NCI-H187 treated with DMSO at 0.1 percent for 48 hours (cell line): ENCODE data around the gene OR52I2.

Source experiments
- DNase-seq: peaks from one replicate; lab custom pipeline; 2025; lab: John Stamatoyannopoulos, UW

OR52I2 gene

GRCh38 chr11:4581443-4581842, at the start of gene OR52I2:
OR52I2 (plus strand) TSS chr11:4581743.
- no peak for DNase-seq

GRCh38 chr11:4539603-4540219, 41.8 kb upstream of the OR52I2 start:
- no peak for DNase-seq

GRCh38 chr11:4541071-4541470, 40.5 kb upstream of the OR52I2 start:
- no peak for DNase-seq

GRCh38 chr11:4543561-4543960, 38.0 kb upstream of the OR52I2 start:
- DNase-seq, result no peak

- no peak for DNase-seq
These were observed 36.7 kb upstream of the OR52I2 start, which contains the start of gene OR52M1 for GRCh38 chr11:4544891-4545290. OR52M1 (plus strand) TSS chr11:4545191; CDS start chr11:4545191, 0 bp downstream.

GRCh38 chr11:4546878-4547277, 34.7 kb upstream of the OR52I2 start:
- DNase-seq, result no peak

GRCh38 chr11:4547416-4547815, 34.1 kb upstream of the OR52I2 start:
- no peak for DNase-seq

- no peak for DNase-seq
These were observed 30.1 kb upstream of the OR52I2 start for GRCh38 chr11:4551346-4551979.

- no peak for DNase-seq
These were observed 21.8 kb upstream of the OR52I2 start for GRCh38 chr11:4559527-4560440.

GRCh38 chr11:4560467-4560866, 21.1 kb upstream of the OR52I2 start:
- DNase-seq, result no peak

- no peak for DNase-seq
These were observed 16.2 kb upstream of the OR52I2 start for GRCh38 chr11:4565371-4565770.

GRCh38 chr11:4569075-4569474, 12.5 kb upstream of the OR52I2 start:
- no peak for DNase-seq

- DNase-seq, result no peak
These were observed 4.7 kb upstream of the OR52I2 start for GRCh38 chr11:4576880-4577279.

GRCh38 chr11:4577761-4578160, 3.8 kb upstream of the OR52I2 start:
- DNase-seq, result no peak

- no peak for DNase-seq
These were observed 2.9 kb upstream of the OR52I2 start for GRCh38 chr11:4578624-4579023.

GRCh38 chr11:4580124-4580523, 1.4 kb upstream of the OR52I2 start:
- DNase-seq, result no peak

- no peak for DNase-seq
These were observed 7.5 kb downstream of the OR52I2 start for GRCh38 chr11:4589017-4589416.

GRCh38 chr11:4593739-4594138, 12.2 kb downstream of the OR52I2 start, which contains the start of gene OR52I1:
OR52I1 (plus strand) TSS chr11:4594039; CDS start chr11:4594039, 0 bp downstream.
- DNase-seq, result no peak

- DNase-seq, result no peak
These were observed 23.5 kb downstream of the OR52I2 start for GRCh38 chr11:4605057-4605456.

- no peak for DNase-seq
These were observed 24.9 kb downstream of the OR52I2 start for GRCh38 chr11:4606231-4607015.

GRCh38 chr11:4607096-4607495, 25.6 kb downstream of the OR52I2 start:
- no peak for DNase-seq
